Body of pancreas (tissue), 4 donors: Measurements from ENCODE around the gene HSPA6. TPM values are rescaled to one million over a fixed set of nuclear protein-coding genes. Genes with fewer than 3 reads are reported as not detected.
"Not testable (repeated sequence)": the region's sequence is repeated elsewhere in the genome, so short reads cannot be mapped to it uniquely, and the experiment has no call there.

Experiments used
- ATAC-seq: fragments of 150-250 bp; one replicate; pipeline ENCODE4 v1.9.1; 2016
- DNase-seq, 4 donors: peaks; one replicate each; pipeline ENCODE4 v3.0.0-alpha.2; 2019
- H3K27ac ChIP-seq, 4 donors: fragments of 200-600 bp; sonication (generic); 1 replicate in 3 of 4; 2 replicates in 1 of 4; pipeline versions ENCODE4 v1.5.1 to v1.6.1; 2016 to 2019; ENCODE audit warnings: mild to moderate bottlenecking in 1 of 4, mixed read lengths in 1 of 4, moderate library complexity in 1 of 4
- H3K27me3 ChIP-seq, 2 donors: fragments of 200-600 bp; sonication (generic); one replicate each; pipeline ENCODE4 v1.6.0; 2016; ENCODE audit warnings: mild to moderate bottlenecking in 1 of 2
- H3K36me3 ChIP-seq, 2 donors: fragments of 200-600 bp; sonication (generic); replicated peaks in 1 of 2; 2 replicates each; pipeline ENCODE4 v1.5.1; 2016; ENCODE audit warnings: low read depth in 2 of 2; ENCODE audit not compliant: insufficient read depth in 1 of 2
- H3K4me1 ChIP-seq: fragments of 200-600 bp; sonication (generic); one replicate; pipeline ENCODE4 v1.6.0; 2016
- H3K4me3 ChIP-seq, 2 donors: fragments of 200-600 bp; sonication (generic); 1 replicate in 1 of 2; 2 replicates in 1 of 2; pipeline ENCODE4 v1.5.1; 2016 to 2019
- H3K9me3 ChIP-seq, 3 donors: fragments of 200-600 bp; sonication (generic); 1 replicate in 2 of 3; 2 replicates in 1 of 3; pipeline ENCODE4 v1.5.1; 2016
- CTCF ChIP-seq, 7 experiments: fragments of 450-650 bp in 4 of 7; fragments of 200-600 bp in 3 of 7; sonication (generic) in 3 of 7; IDR thresholded peaks; one replicate each; pipeline ENCODE4 v1.5.1; 2016 to 2019; ENCODE audit warnings: antibody characterized with exemption in 7 of 7
- POLR2A ChIP-seq, 3 donors: fragments of 450-650 bp; IDR thresholded peaks; one replicate each; pipeline ENCODE4 v1.6.1; 2016; ENCODE audit warnings: antibody characterized with exemption in 3 of 3, mild to moderate bottlenecking in 2 of 3
- WGBS, 2 donors: methylation state at CpG; one replicate each; pipeline ENCODE4 v1.1.5; 2017; 5-methylcytosine and 5-hydroxymethylcytosine counted together
- intact Hi-C: fragments of 100-400 bp; cut with DNase I; formaldehyde crosslinking; loops from one replicate; pipeline ENCODE4 v1.15.1; 2023
- total RNA-seq, 2 donors: library from RNA; depleted of rRNA; stranded (reverse); fragments of >200 nt; gene quantifications; one replicate each; pipeline ENCODE4 v1.1.0, GENCODE V29; 2016

The HSPA6 gene
- total RNA-seq, 2 donors from 2014 or later, result 0.66 to 1.6 TPM

DNA sequence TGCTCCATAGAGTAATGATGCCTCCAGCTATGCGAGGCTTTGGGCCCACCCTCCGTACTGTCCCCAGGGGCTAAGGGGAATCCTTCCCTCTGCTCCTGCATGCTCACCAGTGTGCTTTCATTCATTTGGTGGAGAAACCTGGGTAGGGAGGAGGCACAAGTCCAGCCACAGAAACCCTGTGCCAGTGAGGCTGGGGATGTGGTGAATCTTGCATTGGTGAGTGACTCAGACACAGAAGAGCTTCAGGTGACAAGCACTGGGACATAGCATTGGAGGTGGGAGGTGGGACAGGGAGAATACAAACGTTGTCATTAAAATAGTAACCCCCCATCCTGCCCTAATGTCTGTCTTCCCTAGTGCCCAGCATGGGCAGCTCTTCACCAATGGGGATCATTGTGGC is 13.9 kb upstream of the HSPA6 start:
- TF ChIP-seq CTCF (IDR thresholded peaks at IDR 0.05) (no peak), POLR2A (IDR thresholded peaks at IDR 0.05) (no peak)
- Histone ChIP-seq H3K27me3 (no peaks in the 10 kb centered on the region), H3K4me1 (peaks cover 18% of the 10 kb centered on the region), H3K4me3 (no peak overlapping the region), H3K27ac (no peak overlapping the region), H3K36me3 (no peaks in the 10 kb centered on the region), H3K9me3 (no peaks in the 10 kb centered on the region)
- no peak for ATAC-seq
- WGBS, 2 donors, result 69 to 81% methylated on average over 3 of the region's 3 CpGs
- DNase-seq, result no peak
- intact Hi-C loops, result no loop called here

DNA sequence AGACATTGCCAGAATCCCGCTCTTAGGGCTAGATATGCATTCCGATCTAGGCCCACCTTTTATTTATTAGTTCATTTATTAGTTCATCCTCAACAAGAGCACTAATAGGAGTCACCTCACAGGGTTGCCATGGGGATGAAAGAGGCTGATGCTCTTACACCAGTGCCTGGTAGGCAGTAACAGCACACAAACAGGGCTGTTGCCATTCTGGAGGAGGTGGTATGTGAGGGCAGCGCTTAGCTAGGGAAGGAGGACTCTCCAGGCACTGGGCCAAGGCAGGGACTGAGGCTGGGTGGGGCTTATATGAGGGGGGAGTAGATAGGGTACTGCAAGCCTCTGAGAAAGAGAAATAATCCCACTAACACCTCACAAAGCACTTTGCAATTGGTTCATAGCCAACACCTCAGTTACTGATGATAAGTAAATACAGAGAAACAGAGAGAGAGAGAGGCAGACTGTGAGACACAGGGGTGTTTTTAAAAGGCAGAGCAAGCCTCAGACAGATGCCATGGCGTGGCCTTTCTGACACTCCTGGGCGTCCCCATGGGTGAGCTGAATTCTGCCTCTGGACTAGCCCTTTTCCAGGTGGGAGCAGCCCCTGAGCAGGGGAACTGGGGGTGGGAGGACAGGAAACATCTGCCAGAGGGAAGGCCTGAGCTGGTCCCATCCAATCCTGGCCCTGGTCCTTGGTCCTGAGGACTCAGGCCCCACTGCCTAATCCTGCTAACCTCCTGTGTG is 13.2 kb upstream of the HSPA6 start:
- no peak for TF ChIP-seq CTCF (IDR thresholded peaks at IDR 0.05)
- TF ChIP-seq POLR2A (IDR thresholded peaks at IDR 0.05), result no peak
- ATAC-seq (no peak), DNase-seq (no peak)
- intact Hi-C loops, result no loop called here
- no peak overlapping the region for H3K27ac ChIP-seq
- WGBS, 2 donors, result 57 to 58% methylated on average over 5 of the region's 5 CpGs
- H3K4me3 ChIP-seq, result no peak overlapping the region
- no peaks in the 10 kb centered on the region for H3K27me3 ChIP-seq
- H3K36me3 ChIP-seq, result no peaks in the 10 kb centered on the region
- H3K9me3 ChIP-seq, result no peaks in the 10 kb centered on the region
- H3K4me1 ChIP-seq, result peaks cover 18% of the 10 kb centered on the region

GRCh38 chr1:161511756-161512060 is 12.6 kb upstream of the HSPA6 start:
- no peaks in the 10 kb centered on the region for H3K36me3 ChIP-seq
- ATAC-seq (no peak), DNase-seq (no peak)
- TF ChIP-seq POLR2A (IDR thresholded peaks at IDR 0.05) (no peak), CTCF (IDR thresholded peaks at IDR 0.05) (no peak)
- H3K4me3 ChIP-seq, result no peak overlapping the region
- no peaks in the 10 kb centered on the region for H3K27me3 ChIP-seq
- no peak overlapping the region for H3K27ac ChIP-seq
- H3K4me1 ChIP-seq, result peaks cover 18% of the 10 kb centered on the region
- intact Hi-C loops, result no loop called here
- no peaks in the 10 kb centered on the region for H3K9me3 ChIP-seq
- 83 to 95% methylated on average over 7 of the region's 7 CpGs for WGBS, 2 donors

DNA sequence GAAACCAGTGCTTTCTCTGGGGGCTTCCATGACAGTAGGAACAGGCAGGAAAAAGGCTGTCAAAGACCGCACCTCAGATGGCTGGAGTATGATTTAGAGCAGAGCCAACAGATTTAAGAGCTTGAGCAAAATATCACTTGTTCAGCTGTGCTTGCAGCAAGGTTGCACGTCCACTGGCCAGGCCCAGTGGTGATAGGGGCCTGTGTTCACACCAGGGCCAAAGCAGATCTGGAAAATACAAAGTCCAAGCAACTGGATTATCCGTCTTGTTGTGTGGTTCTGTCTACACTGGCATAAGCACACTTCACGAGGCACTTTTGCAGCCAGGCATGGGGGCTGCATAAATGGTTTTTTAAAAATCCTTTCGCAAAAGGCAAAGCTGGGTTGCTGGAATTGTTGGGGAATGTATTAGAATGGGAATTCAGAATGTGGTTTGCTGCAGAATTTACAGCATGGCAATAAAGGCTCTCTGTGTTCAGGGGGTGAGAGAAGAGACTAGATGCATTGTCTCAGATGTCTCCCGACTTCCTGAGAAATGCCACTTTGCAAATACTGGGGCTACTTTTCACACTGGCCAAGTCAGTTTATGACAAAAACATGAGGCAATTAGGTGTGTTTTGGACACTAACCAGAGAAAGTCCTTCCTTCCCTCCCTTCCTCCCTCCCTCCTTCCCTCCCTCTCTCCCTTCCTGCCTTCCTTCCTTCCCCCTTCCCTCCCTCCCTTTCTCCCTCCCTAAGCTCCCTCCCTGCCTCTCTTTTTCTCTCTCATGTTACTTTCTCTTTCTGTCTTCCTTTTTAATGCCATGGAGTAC is 11.5 kb upstream of the HSPA6 start:
- H3K4me1 ChIP-seq, result peaks cover 18% of the 10 kb centered on the region
- WGBS, 2 donors, result 81 to 82% methylated on average over 6 of the region's 6 CpGs
- H3K9me3 ChIP-seq, H3K27ac ChIP-seq, intact Hi-C loops, H3K36me3 ChIP-seq, DNase-seq, ATAC-seq, H3K27me3 ChIP-seq, H3K4me3 ChIP-seq: not testable (repeated sequence)

- 67% methylated on average over 1 of the region's 1 CpG; no CpG with 5 or more reads in 1 of the 2 donors for WGBS, 2 donors
- H3K36me3 ChIP-seq, H3K4me3 ChIP-seq, H3K9me3 ChIP-seq, DNase-seq, intact Hi-C loops, H3K27ac ChIP-seq, H3K27me3 ChIP-seq, ATAC-seq: not testable (repeated sequence)
- peaks cover 18% of the 10 kb centered on the region for H3K4me1 ChIP-seq
Observed at GRCh38 chr1:161513448-161513780, 10.9 kb upstream of the HSPA6 start.

DNA sequence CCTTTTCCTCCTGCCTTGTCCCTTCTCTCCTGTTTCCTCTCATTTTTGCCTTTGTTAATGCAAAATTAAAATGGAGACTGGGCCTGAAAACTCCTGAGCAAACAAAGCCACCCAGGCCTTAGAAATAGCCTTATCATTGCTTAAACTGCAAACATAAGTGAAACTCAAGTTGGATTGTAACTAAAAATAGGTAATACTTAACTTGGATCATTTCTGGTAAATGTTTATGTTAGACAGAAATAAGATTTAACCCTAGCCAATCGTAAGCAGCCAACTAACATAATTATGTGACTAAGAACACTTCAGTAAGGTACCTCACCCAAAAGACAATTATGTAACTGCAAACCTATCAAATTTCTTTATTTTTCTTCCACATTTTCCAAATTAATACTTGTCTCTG is 10.4 kb upstream of the HSPA6 start:
- intact Hi-C loops, H3K4me3 ChIP-seq, H3K36me3 ChIP-seq, H3K27ac ChIP-seq, H3K27me3 ChIP-seq, DNase-seq, H3K9me3 ChIP-seq: not testable (repeated sequence)
- peaks cover 18% of the 10 kb centered on the region for H3K4me1 ChIP-seq
- WGBS, 2 donors, result 22 to 48% methylated on average over 1 of the region's 1 CpG
- ATAC-seq, result peak; percentile 21

DNA sequence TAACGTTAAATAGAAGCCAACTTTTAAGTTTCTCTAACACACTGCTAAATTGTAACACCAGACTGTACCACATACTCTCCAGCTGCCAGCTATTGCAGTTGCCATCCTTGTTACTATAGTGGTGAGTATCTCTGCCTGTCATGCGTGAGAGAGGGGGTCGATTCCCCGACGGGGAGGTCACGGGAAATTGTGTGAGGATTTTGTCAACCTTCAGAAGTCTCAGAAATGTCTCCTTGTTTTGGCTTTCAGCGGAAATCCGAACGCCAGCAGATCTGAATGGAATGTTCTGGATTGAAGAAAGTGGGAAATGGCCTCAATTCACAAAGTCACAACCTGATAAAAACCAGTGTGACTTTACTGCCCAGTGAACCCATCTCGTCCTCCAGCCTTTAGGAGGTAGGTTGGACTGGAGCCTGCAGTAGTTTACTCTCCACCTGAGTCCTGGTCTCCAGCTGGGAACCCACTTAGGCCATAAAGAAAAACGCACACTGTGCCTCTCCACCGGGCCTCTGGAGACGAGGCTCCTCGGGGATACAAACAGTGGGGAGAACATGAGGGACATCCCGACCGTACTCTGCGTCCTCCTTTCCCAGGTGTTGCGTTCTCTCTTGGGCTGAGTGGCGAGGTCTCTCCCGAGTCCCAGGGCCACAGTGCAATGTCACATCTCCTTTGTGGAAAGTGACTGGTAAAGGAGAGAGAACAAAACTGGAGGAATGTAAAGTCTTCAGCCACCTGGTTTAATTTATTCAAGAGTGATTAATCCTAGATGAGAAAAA is 1.1 kb upstream of the HSPA6 start:
- H3K4me1 ChIP-seq, H3K36me3 ChIP-seq, DNase-seq, intact Hi-C loops, H3K9me3 ChIP-seq, H3K4me3 ChIP-seq, H3K27me3 ChIP-seq: not testable (repeated sequence)
- H3K27ac ChIP-seq, result peak overlapping the region in 1 of 4 donors; percentile 83
- ATAC-seq, result peak; percentile 1
- WGBS, 2 donors, result 79 to 86% methylated on average over 16 to 18 of the region's 20 CpGs

GRCh38 chr1:161524742-161525291 is 477 bp downstream of the HSPA6 start:
- intact Hi-C loops, H3K9me3 ChIP-seq, H3K4me3 ChIP-seq, H3K36me3 ChIP-seq, H3K27me3 ChIP-seq, H3K4me1 ChIP-seq: not testable (repeated sequence)
- ATAC-seq (peak; percentile 45), DNase-seq (peak in 2 of 4 donors; percentile 23 to 27)
- H3K27ac ChIP-seq, result peak overlapping the region in 1 of 4 donors; percentile 94
- WGBS, 2 donors, result 8% methylated on average over 20 of the region's 55 CpGs; no CpG with 5 or more reads in 1 of the 2 donors
